A549 (cell line): ENCODE data around the gene SPACDR. TPM values are rescaled to one million over a fixed set of nuclear protein-coding genes. Genes with fewer than 3 reads are reported as not detected.

Experiments
- ATAC-seq, 2 experiments: fragments of 200-7000 bp in 1 of 2; fragments of >200 bp in 1 of 2; cut with Nextera tagmentation in 1 of 2; cut with Tn5 transposase in 1 of 2; 3 replicates each; pipeline versions ENCODE4 v1.8.0 to v1.9.1; 2018 to 2020; ENCODE audit warnings: mild to moderate bottlenecking in 1 of 2, moderate library complexity in 1 of 2
- CTCF ChIA-PET: fragments of 300-600 bp; sonication (Branson Sonifier 250); formaldehyde crosslinking; extraction: SDS; loops from one replicate; lab custom pipeline; 2021; ENCODE audit warnings: antibody characterized with exemption, inconsistent platforms; lab: Yijun Ruan, JAX
- POLR2A ChIA-PET: fragments of 350-600 bp; formaldehyde crosslinking; extraction: SDS; loops from one replicate; lab custom pipeline; 2021; ENCODE audit warnings: antibody characterized with exemption, inconsistent platforms; lab: Yijun Ruan, JAX
- DNase-seq, 2 experiments: peaks; one replicate each; pipeline versions ENCODE4 v3.0.0 to v3.0.0-alpha.2; 2011 to 2016; ENCODE audit warnings: low read depth in 1 of 2, low spot score in 1 of 2
- FAIRE-seq: peaks from 2 replicates; lab custom pipeline; 2011; peaks lifted over from hg19 to GRCh38; lab: Jason Lieb, UNC
- H3K27ac ChIP-seq, 2 experiments: fragments of >200 bp; sonication (Bioruptor Twin); formaldehyde crosslinking; 3 replicates each; pipeline ENCODE4 v1.5.1; 2016 to 2017
- H3K4me1 ChIP-seq: fragments of >200 bp; sonication (Bioruptor Twin); formaldehyde crosslinking; 3 replicates; pipeline ENCODE4 v1.6.1; 2016
- H3K4me2 ChIP-seq: fragments of >200 bp; sonication (Bioruptor Twin); formaldehyde crosslinking; 3 replicates; pipeline ENCODE4 v1.6.1; 2016
- H3K4me3 ChIP-seq: fragments of >200 bp; sonication (Bioruptor Twin); formaldehyde crosslinking; 3 replicates; pipeline ENCODE4 v1.5.1; 2016
- H3K9me3 ChIP-seq: fragments of >200 bp; sonication (Bioruptor Twin); formaldehyde crosslinking; 3 replicates; pipeline ENCODE4 v1.6.1; 2016
- BHLHE40 ChIP-seq: IDR thresholded peaks from 2 replicates; pipeline ENCODE4 v1.6.1; 2012; ENCODE audit warnings: low read depth, low read length, inconsistent platforms
- CHD2 ChIP-seq: fragments of 150-350 bp; IDR thresholded peaks from 2 replicates; pipeline ENCODE4 v1.6.1; 2014; ENCODE audit warnings: low read length; ENCODE audit not compliant: partially characterized antibody
- EHF ChIP-seq: fragments of 250-450 bp; sonication (Bioruptor Pico); IDR thresholded peaks from 2 replicates; pipeline ENCODE4 v1.5.0; 2020; ENCODE audit warnings: mild to moderate bottlenecking
- EP300 ChIP-seq, 2 experiments: fragments of >200 bp; sonication (Bioruptor Twin); formaldehyde crosslinking; IDR thresholded peaks; 2 replicates in 1 of 2; 3 replicates in 1 of 2; pipeline ENCODE4 v1.6.1; 2016 to 2017
- FOXS1 ChIP-seq: fragments of 250-450 bp; sonication (Bioruptor Pico); IDR thresholded peaks from 2 replicates; pipeline ENCODE4 v1.5.0; 2020; ENCODE audit warnings: mild to moderate bottlenecking, moderate library complexity
- GATA3 ChIP-seq: IDR thresholded peaks from 2 replicates; pipeline ENCODE4 v1.6.1; 2012; ENCODE audit warnings: borderline replicate concordance
- HOXB13 ChIP-seq: fragments of 250-450 bp; sonication (Bioruptor Pico); IDR thresholded peaks from 2 replicates; pipeline ENCODE4 v1.5.0; 2020; ENCODE audit warnings: low read depth, mild to moderate bottlenecking, moderate library complexity
- HOXB5 ChIP-seq: fragments of 250-450 bp; sonication (Bioruptor Pico); IDR thresholded peaks from 2 replicates; pipeline ENCODE4 v1.5.0; 2020; ENCODE audit warnings: mild to moderate bottlenecking, moderate library complexity
- JUNB ChIP-seq: fragments of >200 bp; sonication (Bioruptor Twin); formaldehyde crosslinking; IDR thresholded peaks from 2 replicates; pipeline ENCODE4 v1.6.1; 2016
- KDM1A ChIP-seq: fragments of 200-600 bp; sonication (generic); IDR thresholded peaks from 2 replicates; pipeline ENCODE4 v1.6.1; 2016; ENCODE audit warnings: low read depth, mild to moderate bottlenecking
- KDM5A ChIP-seq: fragments of 200-600 bp; sonication (generic); IDR thresholded peaks from 2 replicates; pipeline ENCODE4 v1.6.1; 2016; ENCODE audit warnings: antibody characterized with exemption, mild to moderate bottlenecking
- MAZ ChIP-seq: fragments of 150-350 bp; IDR thresholded peaks from 2 replicates; pipeline ENCODE4 v1.6.1; 2014; ENCODE audit warnings: antibody characterized with exemption, low read depth, low read length, borderline replicate concordance
- MYC ChIP-seq: IDR thresholded peaks from 2 replicates; pipeline ENCODE4 v1.6.1; 2012; ENCODE audit warnings: mild to moderate bottlenecking, inconsistent platforms, low read length, improper control_type of control experiment, borderline replicate concordance
- NFE2L2 ChIP-seq: fragments of 150-350 bp; conservative IDR thresholded peaks from 2 replicates; pipeline ENCODE4 v1.6.1; 2014; ENCODE audit warnings: low read length
- NPAS2 ChIP-seq: fragments of 250-450 bp; sonication (Bioruptor Pico); IDR thresholded peaks from 2 replicates; pipeline ENCODE4 v1.8.0; 2022; ENCODE audit warnings: mild to moderate bottlenecking, moderate library complexity, borderline replicate concordance
- NR3C1 ChIP-seq: fragments of >200 bp; sonication (Bioruptor Twin); formaldehyde crosslinking; IDR thresholded peaks from 3 replicates; pipeline ENCODE4 v1.6.1; 2017
- POLR2A ChIP-seq: IDR thresholded peaks from 2 replicates; pipeline ENCODE4 v1.6.1; 2012; ENCODE audit warnings: mild to moderate bottlenecking, low read length
- RAD21 ChIP-seq, 2 experiments: fragments of >200 bp in 1 of 2; sonication (Bioruptor Twin) in 1 of 2; formaldehyde crosslinking in 1 of 2; IDR thresholded peaks in 1 of 2; conservative IDR thresholded peaks in 1 of 2; 2 replicates in 1 of 2; 3 replicates in 1 of 2; pipeline ENCODE4 v1.6.1; 2012 to 2018; ENCODE audit warnings: inconsistent platforms in 1 of 2
- RARB ChIP-seq: fragments of 250-450 bp; sonication (Bioruptor Pico); IDR thresholded peaks from 2 replicates; pipeline ENCODE4 v1.8.0; 2021; ENCODE audit warnings: mild to moderate bottlenecking, moderate library complexity
- RCOR1 ChIP-seq: fragments of 150-350 bp; IDR thresholded peaks from 2 replicates; pipeline ENCODE4 v1.6.1; 2014; ENCODE audit warnings: antibody characterized with exemption, low read length, low read depth
- RNF2 ChIP-seq: fragments of 200-600 bp; sonication (generic); IDR thresholded peaks from 2 replicates; pipeline ENCODE4 v1.6.1; 2016; ENCODE audit warnings: low read depth, mild to moderate bottlenecking, antibody characterized with exemption, moderate library complexity, borderline replicate concordance
- TFCP2L1 ChIP-seq: fragments of 250-450 bp; sonication (Bioruptor Pico); IDR thresholded peaks from 2 replicates; pipeline ENCODE4 v1.5.0; 2021; ENCODE audit warnings: mild to moderate bottlenecking
- ZNF302 ChIP-seq: fragments of 250-450 bp; sonication (Bioruptor Pico); IDR thresholded peaks from 2 replicates; pipeline ENCODE4 v1.9.0; 2021; ENCODE audit warnings: inconsistent platforms, mild to moderate bottlenecking, moderate library complexity
- WGBS: methylation state at CpG from one replicate; pipeline ENCODE4 v1.1.6; 2017; ENCODE audit errors: missing lambda C conversion rate; 5-methylcytosine and 5-hydroxymethylcytosine counted together
- polyA minus RNA-seq: library from RNA; depleted of rRNA, polyadenylated mRNA; stranded (reverse); fragments of >200 nt; gene quantifications from 2 replicates; pipeline ENCODE4 v1.2.3, GENCODE V29; 2011; rRNA and poly(A)+ RNA removed
- polyA plus RNA-seq, 4 experiments: library from polyadenylated mRNA; depleted of rRNA in 3 of 4; stranded (reverse); fragments of >200 nt; fragmentation: RNase III in 1 of 4; extraction: RNeasy Plus Mini Kit Qiagen cat#74134 plus additional on column Dnase treatment in 1 of 4; gene quantifications; 2 replicates in 3 of 4; 3 replicates in 1 of 4; pipeline ENCODE4 v1.2.3, GENCODE V29; 2011 to 2017
- TF ChIP-seq, protein P1 (sequence below): fragments of 150-350 bp; IDR thresholded peaks from 2 replicates; pipeline ENCODE4 v1.6.1; 2014; ENCODE audit warnings: low read depth, mild to moderate bottlenecking, low read length
- TF ChIP-seq, protein P2 (sequence below): fragments of 250-450 bp; sonication (Bioruptor Pico); IDR thresholded peaks from 2 replicates; pipeline ENCODE4 v1.5.0; 2020; ENCODE audit warnings: low read depth, mild to moderate bottlenecking, moderate library complexity
- TF ChIP-seq, protein P3 (sequence below): IDR thresholded peaks from 2 replicates; pipeline ENCODE4 v1.6.1; 2012

SPACDR gene, protein sequence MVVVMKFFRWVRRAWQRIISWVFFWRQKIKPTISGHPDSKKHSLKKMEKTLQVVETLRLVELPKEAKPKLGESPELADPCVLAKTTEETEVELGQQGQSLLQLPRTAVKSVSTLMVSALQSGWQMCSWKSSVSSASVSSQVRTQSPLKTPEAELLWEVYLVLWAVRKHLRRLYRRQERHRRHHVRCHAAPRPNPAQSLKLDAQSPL
- polyA plus RNA-seq (2011; rRNA removed) (0.17 and 0.40 TPM in 2 replicates), polyA plus RNA-seq (2017; fragmentation: RNase III; extraction: RNeasy Plus Mini Kit Qiagen cat#74134 plus additional on column Dnase treatment) (0.33 to 0.39 TPM (median 0.34 TPM) in 3 replicates), polyA minus RNA-seq (not detected in 2 replicates)
- polyA plus RNA-seq (2012; cell fraction: cytosol; rRNA removed): 0.49 and 0.54 TPM in 2 replicates
- 0.62 and 0.92 TPM in 2 replicates for polyA plus RNA-seq (2012; cell fraction: nucleus; rRNA removed)

DNA sequence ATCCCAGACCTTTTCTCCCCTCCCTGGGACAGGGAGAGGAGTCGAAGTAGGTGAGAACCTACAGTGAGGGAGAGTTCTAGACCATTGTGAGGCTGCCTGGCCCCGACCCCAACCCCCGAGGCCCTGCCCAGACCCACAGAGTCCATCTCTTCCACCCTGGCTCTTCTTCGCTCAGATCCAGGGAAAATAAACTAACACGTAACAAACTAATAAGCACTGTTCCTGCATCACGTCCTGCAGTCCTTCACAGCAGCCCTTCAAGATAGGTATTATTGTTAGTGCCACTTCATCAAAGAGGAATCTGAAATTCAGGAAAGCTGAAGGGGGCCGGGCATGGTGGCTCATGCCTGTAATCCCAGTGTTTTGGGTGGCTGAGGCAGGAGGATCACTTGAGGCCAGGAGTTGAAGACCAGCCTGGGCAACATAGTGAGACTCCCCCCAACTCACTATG, at the start of gene SPACDR:
Gene SPACDR, minus strand, starts transcription at position 51 of the 451 bp plus-strand sequence. CDS start 235 bp downstream, outside the sequence.
- no peak for FAIRE-seq
- 60% methylated on average over 7 of the region's 7 CpGs for WGBS
- no peaks in the 10 kb centered on the region for H3K9me3 ChIP-seq
- POLR2A ChIA-PET: interaction anchor here (0.6 kb wide), 1 partner anchor 155 kb away, joined by 3 read pairs; no protein-coding TSS in a partner anchor
- CTCF ChIA-PET: interaction anchor here (1.0 to 11.9 kb wide), 5 partner anchors 12 to 241 kb away, joined by 3 to 273 read pairs (median 56); partner anchors contain the start of genes NYAP1, POP7 and TSC22D4
- TF ChIP-seq, protein P1, sequence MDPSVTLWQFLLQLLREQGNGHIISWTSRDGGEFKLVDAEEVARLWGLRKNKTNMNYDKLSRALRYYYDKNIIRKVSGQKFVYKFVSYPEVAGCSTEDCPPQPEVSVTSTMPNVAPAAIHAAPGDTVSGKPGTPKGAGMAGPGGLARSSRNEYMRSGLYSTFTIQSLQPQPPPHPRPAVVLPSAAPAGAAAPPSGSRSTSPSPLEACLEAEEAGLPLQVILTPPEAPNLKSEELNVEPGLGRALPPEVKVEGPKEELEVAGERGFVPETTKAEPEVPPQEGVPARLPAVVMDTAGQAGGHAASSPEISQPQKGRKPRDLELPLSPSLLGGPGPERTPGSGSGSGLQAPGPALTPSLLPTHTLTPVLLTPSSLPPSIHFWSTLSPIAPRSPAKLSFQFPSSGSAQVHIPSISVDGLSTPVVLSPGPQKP: no peak
- TF ChIP-seq, protein P2, sequence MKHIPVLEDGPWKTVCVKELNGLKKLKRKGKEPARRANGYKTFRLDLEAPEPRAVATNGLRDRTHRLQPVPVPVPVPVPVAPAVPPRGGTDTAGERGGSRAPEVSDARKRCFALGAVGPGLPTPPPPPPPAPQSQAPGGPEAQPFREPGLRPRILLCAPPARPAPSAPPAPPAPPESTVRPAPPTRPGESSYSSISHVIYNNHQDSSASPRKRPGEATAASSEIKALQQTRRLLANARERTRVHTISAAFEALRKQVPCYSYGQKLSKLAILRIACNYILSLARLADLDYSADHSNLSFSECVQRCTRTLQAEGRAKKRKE (CRISPR knock-in tag): no peak
- TF ChIP-seq RARB (CRISPR knock-in tag) (no peak), MYC (no peak), TFCP2L1 (CRISPR knock-in tag) (no peak), NR3C1 (no peak), POLR2A (no peak), HOXB5 (no peak), KDM5A (no peak), RAD21 (conservative IDR thresholded peaks at IDR 0.05 in 1 of 2, IDR thresholded peaks at IDR 0.05 in 1 of 2) (no peak), RCOR1 (no peak), EHF (CRISPR knock-in tag) (no peak), BHLHE40 (no peak), HOXB13 (no peak), NPAS2 (no peak), EP300 (IDR thresholded peaks at IDR 0.05) (no peak), NFE2L2 (no peak), MAZ (no peak)
- TF ChIP-seq, all 56 proteins: peak for 0
- Histone ChIP-seq H3K4me1 (peaks cover 5% of the 10 kb centered on the region; the same call in 2 of the 3 replicates), H3K4me3 (no peak within 1 kb of the TSS), H3K27ac (no peak within 1 kb of the TSS), H3K4me2 (no peak within 1 kb of the TSS)
- no peak for ATAC-seq
- no peak for DNase-seq

DNA sequence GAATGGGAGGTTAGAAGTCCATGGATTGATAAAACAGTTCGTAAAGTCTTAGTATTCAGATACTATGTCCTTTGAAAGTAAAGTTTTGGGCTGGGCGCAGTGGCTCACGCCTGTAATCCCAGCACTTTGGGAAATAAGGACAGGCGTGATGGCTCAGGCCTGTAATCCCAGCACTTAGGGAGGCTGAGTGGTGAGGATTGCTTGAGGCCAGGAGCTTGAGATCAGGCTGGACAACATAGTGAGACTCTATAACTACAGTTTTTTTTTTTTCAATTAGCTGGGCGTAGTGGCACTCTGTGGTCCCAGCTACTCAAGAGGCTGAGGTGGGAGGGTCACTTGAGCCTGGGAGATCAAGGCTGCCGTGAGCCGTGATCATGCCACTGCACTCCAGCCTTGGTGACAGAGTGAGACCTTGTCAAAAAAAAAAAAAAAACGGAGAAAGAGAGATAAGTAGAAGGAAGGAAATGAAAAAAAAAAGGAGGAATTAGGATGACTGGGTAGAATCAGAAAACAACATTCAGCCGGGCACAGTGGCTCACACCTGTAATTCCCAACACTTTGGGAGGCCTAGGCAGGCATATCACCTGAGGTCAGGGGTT, 49.3 kb upstream of the SPACDR start:
- no peak for TF ChIP-seq POLR2A
- 87% methylated on average over 9 of the region's 9 CpGs for WGBS
- CTCF ChIA-PET: interaction anchor here (0.7 kb wide), 1 partner anchor 48 kb away, joined by 3 read pairs; no protein-coding TSS in a partner anchor

DNA sequence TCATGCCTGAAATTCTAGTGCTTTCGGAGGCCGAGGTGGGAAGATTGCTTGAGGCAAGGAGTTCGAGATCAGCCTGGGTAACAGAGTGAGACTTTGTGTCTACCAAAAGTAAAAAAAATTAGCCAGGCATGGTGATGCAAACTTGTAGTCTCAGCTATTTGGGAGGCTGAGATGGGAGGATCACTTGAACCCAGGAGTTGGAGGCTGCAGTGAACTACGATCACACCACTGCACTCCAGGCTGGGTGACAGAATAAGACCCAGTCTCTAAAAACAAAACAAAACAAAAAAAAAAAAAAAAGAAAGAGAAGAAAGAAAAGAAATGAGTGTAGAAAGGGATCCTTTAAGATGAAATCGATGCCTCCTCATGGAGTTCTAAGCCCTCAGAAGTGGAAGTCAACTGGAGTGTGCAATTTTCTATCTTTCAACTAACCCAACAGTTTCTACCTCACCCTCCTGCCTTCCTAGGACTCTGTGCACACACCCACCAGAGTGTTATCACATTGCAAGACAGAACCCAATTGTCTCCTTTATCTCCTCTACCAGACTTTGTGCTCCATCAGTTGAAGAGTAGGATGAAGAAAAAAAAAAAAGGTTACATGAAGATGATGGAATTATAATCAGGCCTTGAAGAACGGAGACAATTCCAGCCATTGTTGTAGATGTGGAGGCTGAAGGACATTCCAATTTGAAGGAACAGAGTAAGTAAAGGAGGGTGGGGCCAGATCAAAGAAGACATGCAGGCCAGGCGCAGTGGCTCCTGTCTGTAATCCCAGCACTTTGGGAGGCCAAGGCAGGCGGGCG, 46.6 kb upstream of the SPACDR start:
- DNase-seq (no peak), FAIRE-seq (no peak), ATAC-seq (no peak)
- ChIA-PET POLR2A (no interaction called here), CTCF (no interaction called here)
- Histone ChIP-seq H3K4me2 (no peak overlapping the region), H3K4me1 (peaks cover 8% of the 10 kb centered on the region), H3K27ac (no peak overlapping the region), H3K4me3 (no peak overlapping the region), H3K9me3 (no peaks in the 10 kb centered on the region)
- WGBS: 91% methylated on average over 9 of the region's 9 CpGs
- TF ChIP-seq KDM1A: no peak
- no peak for TF ChIP-seq RARB (CRISPR knock-in tag)
- no peak for TF ChIP-seq GATA3
- TF ChIP-seq JUNB: no peak
- TF ChIP-seq FOXS1 (CRISPR knock-in tag): no peak
- TF ChIP-seq EHF (CRISPR knock-in tag): no peak
- no peak for TF ChIP-seq CHD2
- no peak for TF ChIP-seq EP300 (IDR thresholded peaks at IDR 0.05)
- TF ChIP-seq RNF2: no peak
- no peak for TF ChIP-seq ZNF302 (CRISPR knock-in tag)
- TF ChIP-seq, protein P3, sequence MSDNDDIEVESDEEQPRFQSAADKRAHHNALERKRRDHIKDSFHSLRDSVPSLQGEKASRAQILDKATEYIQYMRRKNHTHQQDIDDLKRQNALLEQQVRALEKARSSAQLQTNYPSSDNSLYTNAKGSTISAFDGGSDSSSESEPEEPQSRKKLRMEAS: no peak

More for the DNA sequence above, 49.3 kb upstream of the SPACDR start:
- Histone ChIP-seq H3K4me3 (no peak overlapping the region), H3K4me1 (peaks cover 8% of the 10 kb centered on the region), H3K9me3 (no peaks in the 10 kb centered on the region), H3K27ac (no peak overlapping the region), H3K4me2 (no peak overlapping the region)
- FAIRE-seq (no peak), ATAC-seq (no peak), DNase-seq (no peak)
- POLR2A ChIA-PET: no interaction called here
